ENCODE measurements around the gene TSC22D3. TPM values are rescaled to one million over a fixed set of nuclear protein-coding genes. Genes with fewer than 3 reads are reported as not detected.

TSC22D3 gene
- polyA plus RNA-seq, 1 of the 3 experiments (the other 2 are of a cell fraction), result 9.2 TPM

GRCh38 chrX:107673933-107674479 is 101.6 kb downstream of the TSC22D3 start:
- Histone ChIP-seq H2AFZ (ENCODE audit: low read depth) (no peak overlapping the region), H3K4me3 (ENCODE audit: low read depth in 2 of 2, low read length in 1 of 2) (no peak overlapping the region), H4K20me1 (ENCODE audit: insufficient read depth) (no peaks in the 10 kb centered on the region), H3K4me1 (ENCODE audit: control insufficient read depth in 1 of 2, insufficient read depth in 2 of 2, low read depth in 1 of 2, low read length in 1 of 2) (no peaks in the 10 kb centered on the region), H3K27ac (ENCODE audit: low read depth in 2 of 2, low read length in 1 of 2) (no peak overlapping the region), H3F3A (replicated peaks; ENCODE audit: insufficient read depth) (no peaks in the 10 kb centered on the region), H3K27me3 (ENCODE audit: insufficient read depth) (peaks cover 27% of the 10 kb centered on the region), H3K79me2 (ENCODE audit: insufficient read depth) (no peaks in the 10 kb centered on the region), H3K9me3 (no peaks in the 10 kb centered on the region), H3K36me3 (replicated peaks in 1 of 2; ENCODE audit: control insufficient read depth in 1 of 2, insufficient read depth in 2 of 2, low read length in 1 of 2) (no peaks in the 10 kb centered on the region), H3K4me2 (no peak overlapping the region), H3K9ac (no peak overlapping the region), H3K9me2 (no peaks in the 10 kb centered on the region)
- WGBS (ENCODE audit: low lambda C conversion rate), result 57% methylated on average over 7 of the region's 7 CpGs
- ChIA-PET CTCF (interaction anchor here (1.2 to 2.9 kb wide), 6 partner anchors 10 to 104 kb away, joined by 4 to 14 read pairs (median 8); partner anchors contain the start of genes NCBP2L and TSC22D3), POLR2A (no interaction called here)
- DNase-seq, result no peak
- no peak for TF ChIP-seq RXRA (IDR thresholded peaks at IDR 0.05; ENCODE audit: borderline replicate concordance, low read depth)
- TF ChIP-seq FOXM1 (IDR thresholded peaks at IDR 0.05; ENCODE audit: low read depth), result no peak
- TF ChIP-seq YY1 (IDR thresholded peaks at IDR 0.05; ENCODE audit: low read depth), result no peak
- TF ChIP-seq SMC3 (IDR thresholded peaks at IDR 0.05; ENCODE audit: low read depth, low read length), result no peak

- H3K4me1 ChIP-seq (ENCODE audit: control insufficient read depth in 1 of 2, insufficient read depth in 2 of 2, low read depth in 1 of 2, low read length in 1 of 2), result no peaks in the 10 kb centered on the region
- H3K27me3 ChIP-seq (ENCODE audit: insufficient read depth), result peaks cover 24% of the 10 kb centered on the region
- H3K4me3 ChIP-seq (ENCODE audit: low read depth in 2 of 2, low read length in 1 of 2), result no peak overlapping the region
- no peaks in the 10 kb centered on the region for H3K79me2 ChIP-seq (ENCODE audit: insufficient read depth)
- no peak overlapping the region for H2AFZ ChIP-seq (ENCODE audit: low read depth)
- no peaks in the 10 kb centered on the region for H3K36me3 ChIP-seq (replicated peaks in 1 of 2; ENCODE audit: control insufficient read depth in 1 of 2, insufficient read depth in 2 of 2, low read length in 1 of 2)
- ChIA-PET CTCF (interaction anchor here (0.7 to 2.9 kb wide), 13 partner anchors 9 to 255 kb away, joined by 3 to 14 read pairs (median 5); partner anchors contain the start of genes NCBP2L and TSC22D3), POLR2A (interaction anchor here (0.9 kb wide), 1 partner anchor 44 kb away, joined by 3 read pairs; no protein-coding TSS in a partner anchor)
- no peak for DNase-seq
- no peaks in the 10 kb centered on the region for H3K9me3 ChIP-seq
- 36% methylated on average over 6 of the region's 6 CpGs for WGBS (ENCODE audit: low lambda C conversion rate)
- no peak overlapping the region for H3K9ac ChIP-seq
- TF ChIP-seq GATA2 (CRISPR knock-in tag; IDR thresholded peaks at IDR 0.05), result no peak
- no peak for TF ChIP-seq PBX3 (IDR thresholded peaks at IDR 0.05)
- TF ChIP-seq ZBTB33 (IDR thresholded peaks at IDR 0.05; ENCODE audit: borderline replicate concordance, low read depth), result no peak
- TF ChIP-seq ELF1 (IDR thresholded peaks at IDR 0.05), result no peak
- no peak for TF ChIP-seq EP300 (IDR thresholded peaks at IDR 0.05; ENCODE audit: borderline replicate concordance in 1 of 2, low read depth in 1 of 2, low read length in 1 of 2)
- TF ChIP-seq RAD21 (IDR thresholded peaks at IDR 0.05; ENCODE audit: low read length), result no peak
- no peak for TF ChIP-seq FOXM1 (IDR thresholded peaks at IDR 0.05; ENCODE audit: low read depth)
- H3K4me2 ChIP-seq, result no peak overlapping the region
- no peak overlapping the region for H3K27ac ChIP-seq (ENCODE audit: low read depth in 2 of 2, low read length in 1 of 2)
- no peaks in the 10 kb centered on the region for H3F3A ChIP-seq (replicated peaks; ENCODE audit: insufficient read depth)
- H4K20me1 ChIP-seq (ENCODE audit: insufficient read depth), result no peaks in the 10 kb centered on the region
- H3K9me2 ChIP-seq, result no peaks in the 10 kb centered on the region
These were observed 102.2 kb downstream of the TSC22D3 start for GRCh38 chrX:107673431-107673830.

All from SK-N-SH (cell line).